Ishikawa (cell line): Measurements from ENCODE around the gene IKZF1.

ENCODE experiments used
- CEBPB ChIP-seq: IDR thresholded peaks from 2 replicates; pipeline ENCODE4 v1.6.1; 2012
- CREB1 ChIP-seq: IDR thresholded peaks from 2 replicates; pipeline ENCODE4 v1.6.1; 2012; ENCODE audit warnings: low read depth
- EGR1 ChIP-seq: IDR thresholded peaks from 2 replicates; pipeline ENCODE4 v1.6.1; 2012
- EP300 ChIP-seq: IDR thresholded peaks from 2 replicates; pipeline ENCODE4 v1.6.1; 2012; ENCODE audit warnings: borderline replicate concordance
- FOXM1 ChIP-seq: IDR thresholded peaks from 2 replicates; pipeline ENCODE4 v1.6.1; 2012; ENCODE audit warnings: low read depth, borderline replicate concordance
- NFIC ChIP-seq: IDR thresholded peaks from 2 replicates; pipeline ENCODE4 v1.6.1; 2012
- RAD21 ChIP-seq: IDR thresholded peaks from 2 replicates; pipeline ENCODE4 v1.6.1; 2012; ENCODE audit warnings: low read depth
- TAF1 ChIP-seq: IDR thresholded peaks from 2 replicates; pipeline ENCODE4 v1.6.1; 2012; ENCODE audit warnings: low read depth, mild to moderate bottlenecking
- TCF12 ChIP-seq: IDR thresholded peaks from 2 replicates; pipeline ENCODE4 v1.6.1; 2012; ENCODE audit warnings: low read depth
- TEAD4 ChIP-seq: IDR thresholded peaks from 2 replicates; pipeline ENCODE4 v1.6.1; 2012
- YY1 ChIP-seq: IDR thresholded peaks from 2 replicates; pipeline ENCODE4 v1.6.1; 2012; ENCODE audit warnings: low read depth
- ZBTB7A ChIP-seq: IDR thresholded peaks from 2 replicates; pipeline ENCODE4 v1.6.1; 2012; ENCODE audit warnings: low read depth
- TF ChIP-seq, protein P1 (sequence below): IDR thresholded peaks from 2 replicates; pipeline ENCODE4 v1.6.1; 2012
- TF ChIP-seq, protein P2 (sequence below): IDR thresholded peaks from 2 replicates; pipeline ENCODE4 v1.6.1; 2012; ENCODE audit warnings: low read depth, mild to moderate bottlenecking
- TF ChIP-seq, protein P3 (sequence below): IDR thresholded peaks from 2 replicates; pipeline ENCODE4 v1.6.1; 2012

Gene IKZF1

DNA sequence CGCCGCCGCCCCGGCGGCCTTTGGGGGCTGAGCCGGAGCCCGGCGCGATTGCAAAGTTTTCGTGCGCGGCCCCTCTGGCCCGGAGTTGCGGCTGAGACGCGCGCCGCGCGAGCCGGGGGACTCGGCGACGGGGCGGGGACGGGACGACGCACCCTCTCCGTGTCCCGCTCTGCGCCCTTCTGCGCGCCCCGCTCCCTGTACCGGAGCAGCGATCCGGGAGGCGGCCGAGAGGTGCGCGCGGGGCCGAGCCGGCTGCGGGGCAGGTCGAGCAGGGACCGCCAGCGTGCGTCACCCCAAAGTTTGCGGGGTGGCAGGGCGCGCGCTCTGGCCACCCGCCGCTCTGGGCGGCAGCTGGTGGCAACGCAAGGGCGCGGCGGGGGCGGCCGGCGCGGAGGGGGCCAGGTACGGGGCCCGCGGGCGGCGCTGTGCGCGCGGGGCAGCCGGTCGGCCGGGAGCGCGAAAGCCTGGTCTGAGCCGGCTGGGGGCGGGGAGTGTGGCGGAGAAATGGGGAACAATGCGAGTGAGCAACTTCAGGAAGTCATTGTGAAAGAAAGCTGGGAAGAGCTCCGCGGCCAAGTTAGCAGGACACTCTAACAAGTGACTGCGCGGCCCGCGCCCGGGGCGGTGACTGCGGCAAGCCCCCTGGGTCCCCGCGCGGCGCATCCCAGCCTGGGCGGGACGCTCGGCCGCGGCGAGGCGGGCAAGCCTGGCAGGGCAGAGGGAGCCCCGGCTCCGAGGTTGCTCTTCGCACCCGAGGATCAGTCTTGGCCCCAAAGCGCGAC lies at the start of gene IKZF1:
Gene IKZF1 (plus strand): TSS at position 588 of the 782 bp plus-strand sequence. CDS start 14,346 bp downstream, outside the sequence.
- TF ChIP-seq YY1, result no peak
- TF ChIP-seq, protein P1, sequence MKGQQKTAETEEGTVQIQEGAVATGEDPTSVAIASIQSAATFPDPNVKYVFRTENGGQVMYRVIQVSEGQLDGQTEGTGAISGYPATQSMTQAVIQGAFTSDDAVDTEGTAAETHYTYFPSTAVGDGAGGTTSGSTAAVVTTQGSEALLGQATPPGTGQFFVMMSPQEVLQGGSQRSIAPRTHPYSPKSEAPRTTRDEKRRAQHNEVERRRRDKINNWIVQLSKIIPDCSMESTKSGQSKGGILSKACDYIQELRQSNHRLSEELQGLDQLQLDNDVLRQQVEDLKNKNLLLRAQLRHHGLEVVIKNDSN, result no peak
- TF ChIP-seq RAD21, result no peak
- TF ChIP-seq TCF12, result no peak
- no peak for TF ChIP-seq EP300
- TF ChIP-seq TEAD4, result no peak
- TF ChIP-seq CEBPB, result no peak
- TF ChIP-seq, protein P2, sequence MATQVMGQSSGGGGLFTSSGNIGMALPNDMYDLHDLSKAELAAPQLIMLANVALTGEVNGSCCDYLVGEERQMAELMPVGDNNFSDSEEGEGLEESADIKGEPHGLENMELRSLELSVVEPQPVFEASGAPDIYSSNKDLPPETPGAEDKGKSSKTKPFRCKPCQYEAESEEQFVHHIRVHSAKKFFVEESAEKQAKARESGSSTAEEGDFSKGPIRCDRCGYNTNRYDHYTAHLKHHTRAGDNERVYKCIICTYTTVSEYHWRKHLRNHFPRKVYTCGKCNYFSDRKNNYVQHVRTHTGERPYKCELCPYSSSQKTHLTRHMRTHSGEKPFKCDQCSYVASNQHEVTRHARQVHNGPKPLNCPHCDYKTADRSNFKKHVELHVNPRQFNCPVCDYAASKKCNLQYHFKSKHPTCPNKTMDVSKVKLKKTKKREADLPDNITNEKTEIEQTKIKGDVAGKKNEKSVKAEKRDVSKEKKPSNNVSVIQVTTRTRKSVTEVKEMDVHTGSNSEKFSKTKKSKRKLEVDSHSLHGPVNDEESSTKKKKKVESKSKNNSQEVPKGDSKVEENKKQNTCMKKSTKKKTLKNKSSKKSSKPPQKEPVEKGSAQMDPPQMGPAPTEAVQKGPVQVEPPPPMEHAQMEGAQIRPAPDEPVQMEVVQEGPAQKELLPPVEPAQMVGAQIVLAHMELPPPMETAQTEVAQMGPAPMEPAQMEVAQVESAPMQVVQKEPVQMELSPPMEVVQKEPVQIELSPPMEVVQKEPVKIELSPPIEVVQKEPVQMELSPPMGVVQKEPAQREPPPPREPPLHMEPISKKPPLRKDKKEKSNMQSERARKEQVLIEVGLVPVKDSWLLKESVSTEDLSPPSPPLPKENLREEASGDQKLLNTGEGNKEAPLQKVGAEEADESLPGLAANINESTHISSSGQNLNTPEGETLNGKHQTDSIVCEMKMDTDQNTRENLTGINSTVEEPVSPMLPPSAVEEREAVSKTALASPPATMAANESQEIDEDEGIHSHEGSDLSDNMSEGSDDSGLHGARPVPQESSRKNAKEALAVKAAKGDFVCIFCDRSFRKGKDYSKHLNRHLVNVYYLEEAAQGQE, result no peak
- no peak for TF ChIP-seq CREB1
- no peak for TF ChIP-seq TAF1
- TF ChIP-seq, protein P3, sequence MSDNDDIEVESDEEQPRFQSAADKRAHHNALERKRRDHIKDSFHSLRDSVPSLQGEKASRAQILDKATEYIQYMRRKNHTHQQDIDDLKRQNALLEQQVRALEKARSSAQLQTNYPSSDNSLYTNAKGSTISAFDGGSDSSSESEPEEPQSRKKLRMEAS, result no peak
- no peak for TF ChIP-seq EGR1
- no peak for TF ChIP-seq NFIC
- TF ChIP-seq FOXM1, result no peak
- no peak for TF ChIP-seq ZBTB7A

DNA sequence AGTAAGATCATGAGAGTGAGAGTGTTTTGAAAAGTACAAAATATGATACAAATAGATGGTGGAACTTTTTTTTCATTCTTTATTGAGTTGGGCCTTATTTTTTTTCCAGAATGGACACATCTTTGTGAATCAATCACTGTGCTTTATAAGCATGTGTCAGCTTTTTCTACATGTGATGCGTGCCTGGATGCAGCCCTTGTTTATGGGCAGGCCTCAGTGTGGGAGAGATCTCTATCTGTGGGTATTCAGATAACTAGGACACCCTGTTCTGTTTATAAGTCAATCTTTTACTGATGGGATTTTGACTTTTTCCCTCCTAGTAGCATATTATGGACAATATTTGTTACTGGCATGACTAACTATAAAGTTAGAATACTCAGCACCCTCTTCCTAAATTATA lies 42.9 kb upstream of the IKZF1 start:
- TF ChIP-seq, protein P3, result no peak

DNA sequence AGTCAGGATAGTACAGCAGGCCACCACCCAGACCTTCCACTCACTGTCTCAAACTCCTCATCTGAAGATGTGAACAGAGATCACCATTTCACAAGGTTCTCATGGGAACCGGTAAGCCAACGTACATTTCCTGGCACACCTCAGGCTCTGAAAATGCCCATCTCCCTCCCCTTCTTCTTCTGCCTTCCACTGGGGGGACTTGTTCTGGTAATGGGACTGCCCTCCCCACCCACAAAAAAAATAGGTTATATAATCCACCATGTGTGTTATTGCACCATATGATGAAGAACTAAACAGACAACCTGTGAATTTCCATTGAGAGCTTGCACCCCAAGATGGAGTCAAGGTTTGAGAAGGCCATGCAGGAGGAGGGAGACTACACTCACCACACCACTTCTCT lies 42.1 kb upstream of the IKZF1 start:
- no peak for TF ChIP-seq TEAD4
- no peak for TF ChIP-seq CEBPB
- TF ChIP-seq, protein P2, result no peak
- no peak for TF ChIP-seq NFIC
- TF ChIP-seq EGR1, result no peak
- TF ChIP-seq TCF12, result no peak
- no peak for TF ChIP-seq ZBTB7A
- TF ChIP-seq CREB1, result no peak
- TF ChIP-seq, protein P1, result no peak
- TF ChIP-seq, protein P3, result no peak
- no peak for TF ChIP-seq TAF1
- no peak for TF ChIP-seq YY1
- TF ChIP-seq FOXM1, result no peak
- no peak for TF ChIP-seq EP300
- TF ChIP-seq RAD21, result no peak

DNA sequence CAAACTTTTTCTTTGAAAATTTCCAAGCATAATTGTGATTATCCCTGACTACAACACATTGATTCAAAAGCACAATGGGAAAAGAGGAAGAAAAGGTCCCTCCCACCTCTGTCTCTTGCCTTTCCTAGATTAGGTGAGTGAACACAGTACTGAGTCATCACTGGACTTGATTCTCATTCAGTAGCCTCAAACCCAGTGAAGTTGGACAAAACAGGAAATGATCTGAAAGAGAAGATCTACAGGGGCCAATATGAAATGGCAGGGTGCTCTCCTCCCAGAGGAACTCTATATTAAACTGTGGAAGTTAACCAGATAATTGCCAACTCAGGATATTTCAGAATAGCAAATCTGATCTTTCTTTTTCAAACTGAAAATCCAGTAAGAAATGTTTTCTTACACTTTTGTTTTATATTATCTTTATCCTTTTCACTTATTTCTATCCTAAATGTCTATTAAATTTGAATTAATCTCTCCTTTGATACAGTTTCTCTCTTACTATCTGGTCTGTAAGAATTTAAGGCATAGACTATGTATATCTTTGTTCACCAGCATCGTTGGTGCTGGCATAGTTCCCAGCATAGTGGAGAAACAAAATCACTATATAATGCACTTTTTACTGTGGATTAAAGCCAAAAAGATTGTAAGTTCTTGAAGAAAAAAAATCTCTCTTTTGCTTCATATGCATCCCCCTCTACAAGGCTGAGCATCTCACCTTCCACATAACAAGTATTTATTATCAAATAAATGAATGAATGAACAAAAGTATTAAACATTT lies 41.4 kb upstream of the IKZF1 start:
- TF ChIP-seq ZBTB7A (no peak), CEBPB (no peak), YY1 (no peak), EGR1 (no peak), TEAD4 (no peak), FOXM1 (no peak), EP300 (no peak), TAF1 (no peak)
- TF ChIP-seq, protein P3, result no peak
- TF ChIP-seq, protein P1, result no peak
- TF ChIP-seq, protein P2, result no peak
